DMS153 treated with DMSO at 0.1 percent for 48 hours (cell line): ENCODE measurements around the gene CKAP4.

Source experiments
- DNase-seq: peaks from one replicate; lab custom pipeline; 2025; ENCODE audit not compliant: unreplicated experiment; lab: John Stamatoyannopoulos, UW

CKAP4 gene

DNA sequence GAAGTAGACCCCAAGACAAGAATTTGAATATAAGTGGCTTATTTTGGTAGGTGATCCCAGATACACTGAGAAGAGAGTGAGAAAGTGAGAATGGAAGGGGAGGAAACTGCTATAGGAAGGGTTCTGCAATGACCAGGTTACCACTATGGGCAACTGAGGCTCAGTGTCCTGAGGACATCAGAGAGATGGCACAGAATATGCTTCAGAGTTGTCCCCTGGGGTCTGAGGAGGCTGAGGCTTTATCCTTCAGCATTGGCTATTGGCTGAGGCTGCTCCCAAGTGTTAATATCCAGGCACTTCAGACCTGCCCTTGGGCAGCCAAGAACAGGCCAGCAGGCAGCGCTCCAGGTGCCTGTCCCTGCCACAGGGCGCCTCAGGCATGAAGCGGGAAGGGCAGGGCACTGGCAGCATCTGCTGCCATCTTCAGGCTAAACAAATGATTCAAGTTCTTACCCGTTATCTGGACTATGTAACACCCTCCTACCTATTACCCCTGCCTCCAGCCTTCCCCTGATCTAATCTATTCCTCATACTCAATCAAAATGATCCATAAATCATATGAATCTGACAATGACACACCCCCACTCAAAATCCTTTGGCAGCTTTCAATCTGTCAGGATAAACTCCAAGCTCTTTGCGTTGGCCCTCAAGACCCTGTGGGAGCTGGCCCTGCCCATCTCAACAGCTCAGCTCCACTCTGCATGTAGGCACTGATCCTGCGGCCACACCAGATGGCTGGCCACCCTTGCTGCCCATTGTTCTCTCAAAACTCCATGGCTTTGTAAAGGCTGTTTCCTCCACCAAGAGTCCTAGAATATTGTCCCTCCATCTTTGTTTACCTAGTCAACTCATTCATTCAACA lies 42.4 kb downstream of the CKAP4 start:
- no peak for DNase-seq

GRCh38 chr12:106204312-106204711 lies 43.5 kb downstream of the CKAP4 start:
- no peak for DNase-seq

DNA sequence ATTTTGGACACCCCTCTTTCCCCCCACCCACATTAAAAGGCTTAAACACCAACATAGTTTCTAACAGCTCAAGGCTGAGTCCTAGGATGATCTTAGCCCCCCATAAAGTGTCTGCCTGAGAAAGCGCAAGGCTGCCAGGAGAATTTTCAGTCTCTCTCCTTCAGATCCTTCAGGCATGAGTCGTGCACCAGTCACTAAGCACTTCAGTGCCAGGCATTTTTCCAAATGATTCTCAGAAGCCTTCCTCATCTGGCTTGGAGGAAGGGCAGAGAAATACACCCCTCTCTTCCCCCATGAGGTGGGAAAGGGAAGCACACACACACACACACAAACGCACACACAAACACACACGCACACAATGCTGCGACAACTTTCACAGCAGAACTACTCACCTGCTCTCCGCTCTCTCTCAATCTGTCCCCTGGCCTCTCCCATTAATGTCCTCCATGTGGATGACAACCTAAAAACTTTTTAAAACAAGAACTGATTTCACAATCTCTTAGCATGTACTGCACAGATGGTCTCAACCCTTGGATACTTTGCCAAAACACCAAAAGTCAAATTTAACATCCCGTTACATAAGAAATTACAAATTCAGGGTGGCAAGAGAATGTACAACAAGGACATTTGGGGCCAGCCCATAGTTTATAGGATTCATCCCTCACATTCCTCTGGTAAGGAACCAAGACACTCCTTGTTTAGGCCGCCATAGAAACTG lies 49.8 kb downstream of the CKAP4 start:
- no peak for DNase-seq

DNA sequence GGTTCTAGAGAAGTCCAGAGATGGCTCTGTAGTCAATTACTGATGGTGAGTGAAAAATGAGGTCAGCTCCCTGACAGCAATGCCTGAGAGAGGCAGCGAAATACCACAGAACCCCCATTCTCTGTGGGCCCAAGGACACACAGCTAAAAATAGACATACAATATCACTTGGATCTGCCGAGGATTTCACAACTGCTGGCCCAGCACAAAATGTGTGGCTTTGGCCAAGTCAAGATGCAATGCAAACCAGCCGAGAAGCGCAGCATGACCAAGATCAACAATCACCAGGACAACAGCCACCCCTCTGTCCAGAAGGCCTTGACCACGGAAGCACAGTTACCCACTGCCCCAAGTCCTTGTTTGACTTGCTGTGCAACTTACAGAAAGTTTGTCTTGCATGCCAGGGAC lies 52.2 kb downstream of the CKAP4 start:
- no peak for DNase-seq

- no peak for DNase-seq
Observed at GRCh38 chr12:106194351-106194750, 53.5 kb downstream of the CKAP4 start.

DNA sequence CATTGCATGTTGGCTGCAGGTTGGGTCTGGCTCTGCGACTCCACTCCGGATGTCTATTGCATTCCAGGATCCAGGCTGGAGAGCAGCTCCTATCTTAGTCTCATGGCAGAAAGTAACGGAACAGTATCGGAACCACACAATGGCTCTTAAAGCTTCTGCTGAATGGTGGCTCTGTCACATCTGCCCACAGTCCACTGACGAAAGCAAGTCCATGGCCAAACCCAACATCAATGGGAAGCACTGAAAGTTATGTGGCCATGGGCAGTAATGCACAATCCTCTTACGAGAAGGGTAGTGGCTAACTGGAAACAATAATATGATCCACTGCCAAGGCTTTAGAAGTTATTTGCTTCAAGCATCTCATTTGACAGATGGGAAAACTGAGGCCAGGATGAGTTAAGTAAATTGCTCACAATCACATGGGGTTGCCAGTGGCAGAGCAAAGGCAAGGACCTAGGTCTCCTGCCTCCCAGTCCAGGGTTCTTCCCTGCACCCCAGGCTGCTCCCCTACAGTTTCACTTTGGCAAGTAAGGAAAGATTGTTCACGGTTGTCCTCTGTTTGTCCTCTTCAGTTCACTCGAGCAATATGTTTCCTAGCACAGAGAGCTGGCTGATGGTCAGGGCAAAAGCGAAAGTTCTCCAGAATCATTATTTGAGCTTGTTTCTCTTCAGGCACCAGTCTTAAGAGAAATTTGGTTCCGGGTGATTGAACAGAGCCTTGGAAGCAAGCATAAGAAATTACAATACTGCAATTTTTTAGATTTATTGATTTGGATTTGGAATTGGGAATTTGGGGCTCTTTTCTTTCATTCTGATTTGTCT lies 54.2 kb downstream of the CKAP4 start:
- DNase-seq, result no peak

DNA sequence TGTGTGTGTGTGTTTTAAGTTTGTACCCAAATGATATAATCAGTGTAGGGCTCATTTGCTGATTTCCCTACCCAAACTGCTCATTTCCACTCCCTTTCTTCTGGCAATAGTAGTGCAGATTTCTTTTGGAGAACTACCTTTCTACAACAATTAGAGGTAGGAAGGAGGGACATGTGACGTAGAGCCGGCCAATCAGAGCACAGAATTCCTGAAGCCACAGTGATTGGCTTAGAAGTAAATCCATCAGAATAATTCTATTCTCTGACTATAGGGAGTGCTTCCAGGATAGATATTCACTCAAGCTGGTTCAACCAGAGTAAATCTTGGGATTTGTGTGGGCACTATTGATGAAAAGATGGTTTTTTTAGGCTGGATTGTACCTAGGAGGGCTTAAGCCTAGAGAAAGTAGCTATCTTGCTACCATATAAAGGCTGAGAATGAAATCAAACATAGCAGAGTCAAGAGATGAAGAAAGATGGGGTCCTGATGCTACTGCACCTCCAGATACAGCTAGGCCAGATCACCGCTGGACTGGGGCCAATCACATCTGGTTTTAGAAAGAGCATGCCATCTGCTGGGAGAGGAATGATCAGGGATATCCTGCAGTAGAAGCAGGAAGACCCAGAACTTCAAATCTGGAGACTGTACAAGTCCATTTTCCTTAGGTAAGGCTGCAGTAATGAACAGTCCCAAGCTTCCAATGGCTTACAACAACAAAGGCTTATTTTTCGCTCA lies 55.0 kb downstream of the CKAP4 start:
- no peak for DNase-seq

DNA sequence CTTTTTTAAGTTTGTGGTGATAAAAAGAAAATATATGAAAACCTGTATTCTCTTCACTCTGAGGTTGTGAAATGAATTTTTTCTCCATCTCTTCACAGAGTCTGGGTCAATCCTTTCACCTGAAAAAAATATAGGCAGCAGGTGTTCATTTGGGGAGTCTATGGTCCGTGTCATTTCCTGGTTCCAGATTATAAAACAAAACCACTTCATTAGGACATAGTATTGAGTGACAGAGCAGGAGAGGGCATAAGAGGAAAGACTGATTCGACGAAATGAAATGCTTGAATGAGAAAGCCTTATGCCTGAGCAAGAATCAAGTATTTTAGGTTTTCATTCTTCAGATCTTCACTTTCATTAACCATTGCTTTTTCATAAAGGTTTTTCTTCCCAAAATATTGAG lies 57.2 kb downstream of the CKAP4 start:
- DNase-seq, result no peak

DNA sequence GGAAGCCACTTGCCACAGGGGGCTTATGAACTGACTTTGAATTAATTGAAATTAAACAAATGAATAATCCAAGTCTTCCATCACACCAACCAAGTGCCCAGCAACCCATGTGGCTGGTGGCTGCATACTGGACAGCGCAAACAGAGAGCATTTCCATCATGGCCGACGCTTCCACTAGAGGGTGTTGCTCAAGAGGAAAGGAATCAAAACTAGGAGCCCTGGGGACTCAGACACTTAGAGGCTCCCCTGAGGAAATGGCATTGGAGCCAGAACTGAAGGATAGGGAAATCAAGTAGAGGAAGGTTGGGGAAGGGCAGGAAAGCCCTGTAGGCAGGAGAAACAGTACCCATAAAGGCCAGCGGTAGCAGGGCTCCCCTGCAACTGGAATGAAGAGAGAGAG lies 58.5 kb downstream of the CKAP4 start:
- DNase-seq, result no peak

GRCh38 chr12:106188256-106188655 lies 59.6 kb downstream of the CKAP4 start:
- no peak for DNase-seq
